Measurements from ENCODE around the gene PNKD. TPM values are rescaled to one million over a fixed set of nuclear protein-coding genes. Genes with fewer than 3 reads are reported as not detected.

Gene PNKD
- total RNA-seq, 1 experiment from 2014 or later, result 40.8 TPM

GRCh38 chr2:218278531-218279360, 8.4 kb downstream of the PNKD start:
- no peak overlapping the region for H3K4me3 ChIP-seq
- no peaks in the 10 kb centered on the region for H3K27me3 ChIP-seq
- no peaks in the 10 kb centered on the region for H3K9me3 ChIP-seq
- H3K36me3 ChIP-seq, result peaks cover 68% of the 10 kb centered on the region
- no peak for DNase-seq

- H3K36me3 ChIP-seq, result peaks cover 66% of the 10 kb centered on the region
- DNase-seq, result no peak
- no peaks in the 10 kb centered on the region for H3K9me3 ChIP-seq
- no peaks in the 10 kb centered on the region for H3K27me3 ChIP-seq
- no peak overlapping the region for H3K4me3 ChIP-seq
Observed at GRCh38 chr2:218280260-218280870, 10.0 kb downstream of the PNKD start.

- DNase-seq, result no peak
Observed at GRCh38 chr2:218281449-218281848, 11.1 kb downstream of the PNKD start.

GRCh38 chr2:218282173-218282991, 12.1 kb downstream of the PNKD start:
- Histone ChIP-seq H3K27me3 (no peaks in the 10 kb centered on the region), H3K9me3 (no peaks in the 10 kb centered on the region), H3K36me3 (peaks cover 53% of the 10 kb centered on the region), H3K4me3 (no peak overlapping the region)
- DNase-seq, result peak; percentile 76

More at GRCh38 chr2:218281449-218281848, 11.1 kb downstream of the PNKD start:
- Histone ChIP-seq H3K9me3 (no peaks in the 10 kb centered on the region), H3K4me3 (no peak overlapping the region), H3K27me3 (no peaks in the 10 kb centered on the region), H3K36me3 (peaks cover 61% of the 10 kb centered on the region)

GRCh38 chr2:218284106-218284811, 13.9 kb downstream of the PNKD start:
- H3K9me3 ChIP-seq, result no peaks in the 10 kb centered on the region
- peak; percentile 80 for DNase-seq
- H3K36me3 ChIP-seq, result peaks cover 44% of the 10 kb centered on the region
- no peaks in the 10 kb centered on the region for H3K27me3 ChIP-seq
- no peak overlapping the region for H3K4me3 ChIP-seq

GRCh38 chr2:218285604-218286003, 15.3 kb downstream of the PNKD start:
- H3K4me3 ChIP-seq, result peak overlapping the region; percentile 52
- peak; percentile 92 for DNase-seq
- H3K27me3 ChIP-seq, result no peaks in the 10 kb centered on the region
- H3K36me3 ChIP-seq, result peaks cover 33% of the 10 kb centered on the region
- no peaks in the 10 kb centered on the region for H3K9me3 ChIP-seq

GRCh38 chr2:218286570-218287459, 16.5 kb downstream of the PNKD start:
- H3K36me3 ChIP-seq, result peaks cover 25% of the 10 kb centered on the region

GRCh38 chr2:218289639-218290315, 19.5 kb downstream of the PNKD start:
- DNase-seq, result no peak
- Histone ChIP-seq H3K4me3 (no peak overlapping the region), H3K36me3 (peaks cover 7% of the 10 kb centered on the region), H3K9me3 (no peaks in the 10 kb centered on the region), H3K27me3 (no peaks in the 10 kb centered on the region)

More at GRCh38 chr2:218286570-218287459, 16.5 kb downstream of the PNKD start:
- no peaks in the 10 kb centered on the region for H3K27me3 ChIP-seq
- no peaks in the 10 kb centered on the region for H3K9me3 ChIP-seq
- DNase-seq, result peak; percentile 94
- peak overlapping the region; percentile 52 for H3K4me3 ChIP-seq

GRCh38 chr2:218290316-218291261, 20.3 kb downstream of the PNKD start:
- Histone ChIP-seq H3K27me3 (no peaks in the 10 kb centered on the region), H3K9me3 (no peaks in the 10 kb centered on the region), H3K4me3 (peak overlapping the region; percentile 81), H3K36me3 (no peaks in the 10 kb centered on the region; the same call in none of the 2 replicates)
- DNase-seq, result no peak

GRCh38 chr2:218291318-218292047, 21.2 kb downstream of the PNKD start:
- DNase-seq, result no peak
- peak overlapping the region; percentile 81 for H3K4me3 ChIP-seq
- H3K9me3 ChIP-seq, result no peaks in the 10 kb centered on the region
- H3K36me3 ChIP-seq, result no peaks in the 10 kb centered on the region; the same call in none of the 2 replicates
- H3K27me3 ChIP-seq, result no peaks in the 10 kb centered on the region

GRCh38 chr2:218292048-218293014, 22.0 kb downstream of the PNKD start, which contains the start of gene TMBIM1:
TMBIM1 (minus strand) TSS chr2:218292503; CDS start chr2:218282141, 10,362 bp downstream.
- H3K9me3 ChIP-seq, result no peaks in the 10 kb centered on the region
- no peaks in the 10 kb centered on the region; the same call in none of the 2 replicates for H3K36me3 ChIP-seq
- peak; percentile 70 for DNase-seq
- no peaks in the 10 kb centered on the region for H3K27me3 ChIP-seq
- H3K4me3 ChIP-seq, result peak within 1 kb of the TSS; percentile 81

- no peaks in the 10 kb centered on the region for H3K27me3 ChIP-seq
- no peaks in the 10 kb centered on the region for H3K9me3 ChIP-seq
- DNase-seq, result no peak
- H3K36me3 ChIP-seq, result no peaks in the 10 kb centered on the region; the same call in none of the 2 replicates
- no peak overlapping the region for H3K4me3 ChIP-seq
Observed at GRCh38 chr2:218293715-218294429, 23.6 kb downstream of the PNKD start.
